Naive thymus-derived CD8-positive, alpha-beta T cell (primary cell): Measurements from ENCODE around the gene OXGR1. TPM values are rescaled to one million over a fixed set of nuclear protein-coding genes. Genes with fewer than 3 reads are reported as not detected.
"Not testable (repeated sequence)": the region's sequence is repeated elsewhere in the genome, so short reads cannot be mapped to it uniquely, and the experiment has no call there.

Experiments
- ATAC-seq, 2 donors: fragments of 150-1000 bp; cut with Tn5 transposase in 1 of 2; sonication (Bioruptor Pico), chemical (Tn5 transposase) in 1 of 2; 1 replicate in 1 of 2; 2 replicates in 1 of 2; pipeline ENCODE4 v1.10.0; 2021; ENCODE audit warnings: mild to moderate bottlenecking in 2 of 2, moderate library complexity in 2 of 2
- POLR2A ChIA-PET: fragments of 350-600 bp; sonication (Branson Sonifier 250); formaldehyde crosslinking; loops from one replicate; lab custom pipeline; 2021; ENCODE audit warnings: antibody characterized with exemption; lab: Charles Lee
- DNase-seq, 10 donors: peaks; one replicate each; pipeline versions ENCODE4 v3.0.0 to v3.0.0-alpha.2; 2020 to 2022
- H3K27ac Mint-ChIP-seq, 10 donors: one replicate each; pipeline ENCODE4 v1.8.0; 2020 to 2022; ENCODE audit warnings: mild to moderate bottlenecking in 10 of 10, mixed read lengths in 10 of 10, moderate library complexity in 4 of 10, inconsistent platforms in 1 of 10
- H3K27me3 Mint-ChIP-seq, 5 donors: one replicate each; pipeline ENCODE4 v1.8.0; 2021 to 2022; ENCODE audit warnings: mixed read lengths in 5 of 5
- H3K36me3 Mint-ChIP-seq, 3 donors: one replicate each; pipeline ENCODE4 v1.8.0; 2020 to 2022; ENCODE audit warnings: mixed read lengths in 3 of 3, mild to moderate bottlenecking in 2 of 3, inconsistent platforms in 1 of 3
- H3K4me1 Mint-ChIP-seq, 4 donors: one replicate each; pipeline ENCODE4 v1.8.0; 2021 to 2022; ENCODE audit warnings: mixed read lengths in 4 of 4
- H3K4me3 Mint-ChIP-seq, 10 donors: one replicate each; pipeline ENCODE4 v1.8.0; 2020 to 2022; ENCODE audit warnings: mild to moderate bottlenecking in 10 of 10, mixed read lengths in 10 of 10, moderate library complexity in 6 of 10, inconsistent platforms in 1 of 10
- H3K9me3 Mint-ChIP-seq, 9 donors: one replicate each; pipeline ENCODE4 v1.8.0; 2020 to 2022; ENCODE audit warnings: mixed read lengths in 9 of 9, mild to moderate bottlenecking in 3 of 9, inconsistent platforms in 1 of 9, moderate library complexity in 1 of 9
- polyA plus RNA-seq, 3 donors: library from polyadenylated mRNA; unstranded; fragments of 300-500 nt; fragmentation: Illumina TruSeq; gene quantifications; one replicate each; pipeline ENCODE4 v1.2.3, GENCODE V29; 2021
- total RNA-seq, 8 experiments: library from RNA in 2 of 8; stranded (reverse) in 2 of 8; gene quantifications; one replicate each; pipeline ENCODE4 v1.2.3 and lab custom pipeline; 2021 to 2026

Gene OXGR1
- total and polyA plus RNA-seq, 5 experiments from 2014 or later = not detected

- Mint-ChIP-seq H3K4me3 (peak overlapping the region in 2 of 10 donors; percentile 52 to 67), H3K36me3 (peaks cover 0 to 10% (median 0%) of the 10 kb centered on the region in 3 donors), H3K27me3 (peaks cover 7 to 36% (median 11%) of the 10 kb centered on the region in 5 donors), H3K27ac (no peak overlapping the region), H3K4me1 (peaks cover 0 to 25% (median 18%) of the 10 kb centered on the region in 4 donors), H3K9me3 (peaks cover 0 to 21% (median 9%) of the 10 kb centered on the region in 9 donors)
- DNase-seq = no peak
- no peak for ATAC-seq
- POLR2A ChIA-PET = no interaction called here
Observed at GRCh38 chr13:96982672-96983071, 11.6 kb downstream of the OXGR1 start.

- Mint-ChIP-seq H3K9me3 (peaks cover 0 to 32% (median 13%) of the 10 kb centered on the region in 9 donors), H3K4me1 (peaks cover 0 to 25% (median 18%) of the 10 kb centered on the region in 4 donors), H3K36me3 (peaks cover 0 to 20% (median 0%) of the 10 kb centered on the region in 3 donors), H3K27me3 (peaks cover 9 to 33% (median 13%) of the 10 kb centered on the region in 5 donors)
- POLR2A ChIA-PET, H3K27ac Mint-ChIP-seq, H3K4me3 Mint-ChIP-seq, ATAC-seq, DNase-seq: not testable (repeated sequence)
Observed at GRCh38 chr13:96979861-96980260, 14.4 kb downstream of the OXGR1 start.

GRCh38 chr13:96968027-96968426 lies 26.2 kb downstream of the OXGR1 start:
- Mint-ChIP-seq H3K4me3 (no peak overlapping the region), H3K36me3 (peaks cover 0 to 36% (median 7%) of the 10 kb centered on the region in 3 donors), H3K27me3 (peaks cover 0 to 9% (median 1%) of the 10 kb centered on the region in 5 donors), H3K27ac (no peak overlapping the region), H3K4me1 (no peaks in the 10 kb centered on the region), H3K9me3 (peaks cover 5 to 84% (median 47%) of the 10 kb centered on the region in 9 donors)
- DNase-seq (no peak), ATAC-seq (no peak)
- POLR2A ChIA-PET = no interaction called here

DNA sequence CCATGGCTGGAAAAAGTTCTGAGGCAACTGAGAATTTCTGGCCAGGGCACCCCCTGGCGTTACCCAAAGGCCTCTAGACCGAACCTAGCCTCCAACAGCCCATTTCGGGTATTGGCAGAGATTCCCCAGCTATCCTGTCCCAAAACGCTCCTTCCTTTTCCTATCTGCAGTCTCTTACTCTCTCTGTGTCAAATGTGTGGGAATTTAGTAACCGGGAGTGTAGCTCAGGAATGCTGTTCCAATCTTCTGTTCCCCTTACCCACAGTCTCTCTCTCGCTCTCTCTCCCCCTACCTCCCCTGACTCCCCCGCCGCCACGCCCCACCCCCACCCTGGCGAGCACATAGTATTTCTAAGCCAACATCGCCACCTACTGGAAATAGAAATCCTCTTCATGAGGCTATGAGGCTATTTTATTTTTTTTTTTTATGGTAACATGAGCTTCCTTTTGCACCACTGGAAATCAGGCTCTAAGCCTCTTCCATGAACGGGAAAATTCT lies 27.0 kb downstream of the OXGR1 start:
- no peaks in the 10 kb centered on the region for H3K4me1 Mint-ChIP-seq
- DNase-seq (no peak), ATAC-seq (no peak)
- no peak overlapping the region for H3K27ac Mint-ChIP-seq
- H3K4me3 Mint-ChIP-seq = no peak overlapping the region
- peaks cover 0 to 36% (median 7%) of the 10 kb centered on the region in 3 donors for H3K36me3 Mint-ChIP-seq
- peaks cover 5 to 79% (median 47%) of the 10 kb centered on the region in 9 donors for H3K9me3 Mint-ChIP-seq
- POLR2A ChIA-PET = no interaction called here
- H3K27me3 Mint-ChIP-seq = peaks cover 0 to 6% (median 0%) of the 10 kb centered on the region in 5 donors

DNA sequence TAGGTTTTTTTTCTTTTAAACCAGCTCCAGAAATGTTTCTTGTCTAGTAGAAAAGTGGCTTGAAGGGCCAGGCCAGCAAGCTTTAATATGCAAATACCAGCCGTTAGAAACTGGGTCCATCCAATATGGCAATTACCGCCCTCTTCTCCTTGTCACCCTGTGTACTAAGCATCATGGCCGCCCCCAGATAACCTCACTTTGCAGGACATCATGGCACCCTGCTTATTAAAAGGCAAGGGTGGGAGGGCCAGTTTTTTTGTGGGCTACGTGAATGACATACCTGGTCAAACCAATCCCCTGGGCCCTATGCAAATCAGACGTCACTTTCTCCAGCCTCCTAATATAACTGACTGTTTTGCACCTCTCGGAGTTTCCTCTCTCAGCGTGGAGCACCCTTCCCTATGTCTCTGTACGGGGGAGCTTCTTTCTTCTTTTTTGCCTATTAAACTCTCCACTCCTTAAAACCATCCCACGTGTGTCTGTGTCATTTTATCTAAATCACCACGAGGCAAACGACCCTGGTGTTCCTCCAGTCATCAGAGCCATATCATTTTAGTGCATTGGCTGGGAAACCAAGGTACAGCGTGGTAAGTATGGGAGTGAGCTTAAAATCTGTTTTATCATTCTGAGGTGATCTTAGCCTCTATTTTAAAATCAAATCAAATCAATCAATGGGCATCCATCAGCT lies 27.7 kb downstream of the OXGR1 start:
- Mint-ChIP-seq H3K4me3 (no peak overlapping the region), H3K4me1 (no peaks in the 10 kb centered on the region), H3K36me3 (peaks cover 0 to 29% (median 7%) of the 10 kb centered on the region in 3 donors), H3K9me3 (peaks cover 5 to 71% (median 46%) of the 10 kb centered on the region in 9 donors), H3K27me3 (peaks cover 0 to 6% (median 0%) of the 10 kb centered on the region in 5 donors), H3K27ac (no peak overlapping the region)
- DNase-seq (no peak), ATAC-seq (no peak)
- POLR2A ChIA-PET = no interaction called here

DNA sequence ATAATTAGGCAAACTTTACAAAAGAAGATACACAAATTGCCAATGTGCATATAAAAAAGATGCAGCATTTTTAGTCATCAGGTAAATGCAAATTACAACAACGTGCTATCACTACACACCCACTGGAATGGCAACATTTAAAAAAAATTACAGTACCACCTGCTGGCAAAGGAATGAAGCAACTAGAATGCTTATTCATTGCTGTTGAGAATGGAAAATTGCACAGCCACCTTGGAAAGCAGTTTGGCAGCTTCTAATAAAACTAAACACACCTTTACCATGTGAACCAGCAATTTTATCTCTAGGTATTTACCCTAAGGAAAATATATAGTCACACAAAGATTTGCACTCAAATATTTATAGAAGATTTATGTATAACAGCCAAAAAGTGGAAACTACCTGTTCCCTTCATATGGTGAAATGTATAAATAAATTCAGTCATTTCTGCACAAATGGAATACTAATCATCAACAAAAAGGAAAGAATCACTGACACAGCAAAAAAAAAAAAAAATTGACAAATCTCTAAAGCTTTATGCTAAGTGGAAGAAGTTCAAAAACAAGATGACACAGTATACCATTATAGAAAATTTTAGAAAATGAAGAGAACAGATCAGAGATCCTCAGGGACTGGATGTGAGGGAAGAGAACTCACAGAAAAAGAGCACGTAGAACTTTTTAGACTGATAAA lies 30.3 kb downstream of the OXGR1 start:
- Mint-ChIP-seq H3K36me3 (peaks cover 0 to 10% (median 0%) of the 10 kb centered on the region in 3 donors), H3K4me1 (no peaks in the 10 kb centered on the region), H3K4me3 (no peak overlapping the region), H3K27ac (no peak overlapping the region), H3K9me3 (peaks cover 2 to 47% (median 32%) of the 10 kb centered on the region in 9 donors), H3K27me3 (peaks cover 0 to 3% (median 0%) of the 10 kb centered on the region in 5 donors)
- POLR2A ChIA-PET = no interaction called here
- DNase-seq (no peak), ATAC-seq (no peak)

GRCh38 chr13:96960379-96960778 lies 33.9 kb downstream of the OXGR1 start:
- DNase-seq = no peak
- Mint-ChIP-seq H3K36me3 (no peaks in the 10 kb centered on the region), H3K27ac (no peak overlapping the region), H3K9me3 (peaks cover 0 to 18% (median 6%) of the 10 kb centered on the region in 9 donors), H3K27me3 (no peaks in the 10 kb centered on the region), H3K4me1 (no peaks in the 10 kb centered on the region), H3K4me3 (no peak overlapping the region)
- POLR2A ChIA-PET = no interaction called here
- no peak for ATAC-seq

GRCh38 chr13:96958286-96958891 lies 35.9 kb downstream of the OXGR1 start:
- H3K36me3 Mint-ChIP-seq = no peaks in the 10 kb centered on the region
- H3K4me1 Mint-ChIP-seq = no peaks in the 10 kb centered on the region

DNA sequence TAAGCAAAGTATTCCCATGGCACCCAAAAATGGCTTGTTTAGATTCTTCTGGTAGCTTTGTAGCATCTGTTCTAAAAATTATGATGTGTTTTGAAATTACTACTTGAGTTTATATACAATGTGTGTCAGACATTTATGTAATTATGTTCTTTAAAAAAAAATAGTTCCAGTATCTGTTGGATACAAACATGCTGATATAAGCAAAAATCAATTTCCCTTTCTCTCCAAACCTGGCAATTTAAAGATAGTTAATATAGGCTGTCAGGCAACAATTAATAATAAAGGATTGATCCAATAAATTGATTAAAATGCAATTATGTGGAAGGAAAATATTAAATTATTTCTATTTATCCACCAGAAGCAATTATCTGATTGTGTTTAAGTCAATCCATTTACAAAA lies 41.7 kb downstream of the OXGR1 start:
- Mint-ChIP-seq H3K4me3 (no peak overlapping the region), H3K9me3 (peaks cover 0 to 4% (median 0%) of the 10 kb centered on the region in 9 donors), H3K4me1 (no peaks in the 10 kb centered on the region), H3K27ac (no peak overlapping the region), H3K36me3 (no peaks in the 10 kb centered on the region), H3K27me3 (peaks cover 0 to 11% (median 3%) of the 10 kb centered on the region in 5 donors)
- DNase-seq (no peak), ATAC-seq (no peak)
- POLR2A ChIA-PET = no interaction called here

More at GRCh38 chr13:96958286-96958891, 35.9 kb downstream of the OXGR1 start:
- Mint-ChIP-seq H3K27me3 (no peaks in the 10 kb centered on the region), H3K9me3 (peaks cover 0 to 12% (median 0%) of the 10 kb centered on the region in 9 donors), H3K27ac (no peak overlapping the region), H3K4me3 (no peak overlapping the region)
- no peak for ATAC-seq
- no peak for DNase-seq
- POLR2A ChIA-PET = no interaction called here

DNA sequence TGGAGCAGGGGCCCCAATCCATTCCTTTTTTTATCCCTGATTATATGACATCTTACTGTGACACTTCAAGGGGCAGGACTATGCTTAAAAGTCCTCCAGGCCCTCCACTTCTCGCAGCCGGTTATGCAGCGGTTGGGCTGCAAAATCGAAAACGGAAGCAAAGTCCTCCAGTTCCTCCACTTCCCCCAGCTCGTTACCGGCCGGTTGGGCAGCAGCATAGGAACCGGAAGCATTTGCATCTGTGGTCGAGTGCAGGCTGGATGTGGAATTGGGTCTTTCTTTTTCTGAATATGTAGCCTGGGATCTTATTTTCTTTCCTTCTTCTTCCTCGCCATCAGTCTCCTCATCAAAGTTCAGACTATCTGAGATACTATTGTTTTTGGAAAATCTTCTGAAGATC lies 46.1 kb downstream of the OXGR1 start:
- H3K4me3 Mint-ChIP-seq = no peak overlapping the region
- POLR2A ChIA-PET = no interaction called here
- H3K4me1 Mint-ChIP-seq = no peaks in the 10 kb centered on the region
- no peak overlapping the region for H3K27ac Mint-ChIP-seq
- ATAC-seq (no peak), DNase-seq (no peak)
- H3K27me3 Mint-ChIP-seq = peaks cover 0 to 23% (median 4%) of the 10 kb centered on the region in 5 donors
- peaks cover 0 to 6% (median 2%) of the 10 kb centered on the region in 9 donors for H3K9me3 Mint-ChIP-seq
- no peaks in the 10 kb centered on the region for H3K36me3 Mint-ChIP-seq

DNA sequence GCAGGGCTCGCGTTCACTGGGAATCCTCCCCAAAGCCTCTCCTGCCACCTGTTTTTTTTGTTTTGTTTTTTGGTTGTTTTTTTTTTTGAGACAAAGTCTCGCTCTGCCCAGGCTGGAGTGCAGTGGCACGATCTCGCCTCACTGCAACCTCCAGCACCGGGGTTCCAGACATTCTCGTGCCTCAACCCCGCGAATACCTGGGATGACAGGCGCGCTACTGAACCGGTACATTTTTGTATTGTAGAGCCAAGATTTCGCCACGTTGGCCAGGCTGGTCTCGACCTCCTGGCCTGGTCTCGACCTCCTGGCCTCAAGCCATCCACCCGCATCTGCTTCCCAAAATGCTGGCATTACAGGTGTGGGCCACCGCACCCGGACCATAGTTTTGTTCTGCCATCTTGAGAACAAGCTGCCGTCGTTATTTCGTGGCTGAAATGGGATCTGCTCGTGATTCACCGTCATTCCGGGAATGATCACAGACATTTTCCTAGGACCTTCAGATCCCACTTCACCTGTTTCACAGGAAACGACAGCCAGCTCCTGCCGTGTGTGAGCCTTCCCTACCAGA lies 46.8 kb downstream of the OXGR1 start:
- Mint-ChIP-seq H3K4me1 (no peaks in the 10 kb centered on the region), H3K27me3 (peaks cover 0 to 23% (median 5%) of the 10 kb centered on the region in 5 donors), H3K4me3 (no peak overlapping the region), H3K27ac (no peak overlapping the region), H3K36me3 (no peaks in the 10 kb centered on the region), H3K9me3 (peaks cover 0 to 5% (median 2%) of the 10 kb centered on the region in 9 donors)
- POLR2A ChIA-PET = no interaction called here
- no peak for DNase-seq
- no peak for ATAC-seq

GRCh38 chr13:96946709-96947311 lies 47.5 kb downstream of the OXGR1 start:
- Mint-ChIP-seq H3K4me3 (no peak overlapping the region), H3K36me3 (no peaks in the 10 kb centered on the region), H3K9me3 (peaks cover 0 to 5% (median 2%) of the 10 kb centered on the region in 9 donors), H3K27me3 (peaks cover 0 to 19% (median 5%) of the 10 kb centered on the region in 5 donors), H3K27ac (no peak overlapping the region), H3K4me1 (no peaks in the 10 kb centered on the region)
- POLR2A ChIA-PET = no interaction called here
- ATAC-seq = no peak
- no peak for DNase-seq
